Breast epithelium (tissue), 3 donors: Measurements from ENCODE around the gene ATN1.

ENCODE experiments used
- POLR2A ChIP-seq: fragments of 450-650 bp; IDR thresholded peaks from one replicate; pipeline ENCODE4 v1.6.1; 2016; ENCODE audit warnings: antibody characterized with exemption, mild to moderate bottlenecking, moderate library complexity
- TF ChIP-seq, protein P1 (sequence below), 3 donors: fragments of 450-650 bp; IDR thresholded peaks; one replicate each; pipeline ENCODE4 v1.5.1; 2016 to 2017; ENCODE audit warnings: antibody characterized with exemption in 3 of 3, mild to moderate bottlenecking in 3 of 3, moderate library complexity in 3 of 3

DNA sequence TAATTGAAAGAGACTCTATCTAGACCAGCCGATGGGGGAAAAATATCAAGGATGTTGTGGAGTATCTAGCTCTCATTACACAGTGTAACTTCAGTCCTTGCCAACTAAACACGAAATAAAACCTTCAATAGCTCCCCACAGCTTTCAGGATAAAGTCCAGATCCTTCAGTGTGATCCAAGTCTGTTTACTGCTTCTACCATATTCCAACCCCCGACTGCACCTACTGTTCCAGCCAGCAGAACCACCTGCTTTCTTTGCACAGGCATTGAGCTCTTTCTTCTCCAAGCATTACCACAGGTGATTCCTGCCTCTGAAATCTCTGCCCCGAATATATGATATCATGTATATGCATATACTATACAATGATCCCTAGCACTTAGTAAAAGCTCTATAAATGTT is 25.3 kb upstream of the ATN1 start:
- TF ChIP-seq, protein P1, sequence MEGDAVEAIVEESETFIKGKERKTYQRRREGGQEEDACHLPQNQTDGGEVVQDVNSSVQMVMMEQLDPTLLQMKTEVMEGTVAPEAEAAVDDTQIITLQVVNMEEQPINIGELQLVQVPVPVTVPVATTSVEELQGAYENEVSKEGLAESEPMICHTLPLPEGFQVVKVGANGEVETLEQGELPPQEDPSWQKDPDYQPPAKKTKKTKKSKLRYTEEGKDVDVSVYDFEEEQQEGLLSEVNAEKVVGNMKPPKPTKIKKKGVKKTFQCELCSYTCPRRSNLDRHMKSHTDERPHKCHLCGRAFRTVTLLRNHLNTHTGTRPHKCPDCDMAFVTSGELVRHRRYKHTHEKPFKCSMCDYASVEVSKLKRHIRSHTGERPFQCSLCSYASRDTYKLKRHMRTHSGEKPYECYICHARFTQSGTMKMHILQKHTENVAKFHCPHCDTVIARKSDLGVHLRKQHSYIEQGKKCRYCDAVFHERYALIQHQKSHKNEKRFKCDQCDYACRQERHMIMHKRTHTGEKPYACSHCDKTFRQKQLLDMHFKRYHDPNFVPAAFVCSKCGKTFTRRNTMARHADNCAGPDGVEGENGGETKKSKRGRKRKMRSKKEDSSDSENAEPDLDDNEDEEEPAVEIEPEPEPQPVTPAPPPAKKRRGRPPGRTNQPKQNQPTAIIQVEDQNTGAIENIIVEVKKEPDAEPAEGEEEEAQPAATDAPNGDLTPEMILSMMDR (IDR thresholded peaks at IDR 0.05), result no peak
- no peak for TF ChIP-seq POLR2A
